PC-9 (cell line): ENCODE measurements around the gene ARHGAP40. TPM values are rescaled to one million over a fixed set of nuclear protein-coding genes. Genes with fewer than 3 reads are reported as not detected.

Experiments used
- BruUV-seq: library from RNA; stranded (reverse); fragments of 400-500 nt; replicated peaks from 2 replicates; lab custom pipeline; 2021; lab: Mats Ljungman, UMichigan
- CTCF ChIA-PET: fragments of 300-600 bp; sonication (Branson Sonifier 250); formaldehyde crosslinking; loops from one replicate; lab custom pipeline; 2022; ENCODE audit warnings: antibody characterized with exemption; lab: Charles Lee
- POLR2A ChIA-PET: fragments of 300-600 bp; sonication (Branson Sonifier 250); formaldehyde crosslinking; loops from one replicate; lab custom pipeline; 2022; ENCODE audit warnings: antibody characterized with exemption; ENCODE audit not compliant: unreplicated experiment; lab: Charles Lee
- DNase-seq, 2 experiments: peaks; one replicate each; pipeline versions ENCODE4 v3.0.0 to v3.0.0-alpha.2; 2015 to 2022; ENCODE audit warnings: mixed read lengths in 1 of 2
- H2AFZ ChIP-seq: fragments of 200-600 bp; sonication (generic); 2 replicates; pipeline ENCODE4 v1.8.1; 2017; ENCODE audit warnings: antibody characterized with exemption
- H3F3A ChIP-seq: fragments of 200-600 bp; sonication (generic); 2 replicates; pipeline ENCODE4 v1.8.1; 2017; ENCODE audit warnings: antibody characterized with exemption, mild to moderate bottlenecking, low read depth; ENCODE audit not compliant: insufficient read depth
- H3K27ac ChIP-seq: fragments of 200-600 bp; sonication (generic); 2 replicates; pipeline ENCODE4 v1.6.1; 2016; ENCODE audit warnings: mixed run types
- H3K27me3 ChIP-seq: fragments of 200-600 bp; sonication (generic); 2 replicates; pipeline ENCODE4 v1.6.1; 2016; ENCODE audit warnings: low read depth, mixed run types; ENCODE audit not compliant: insufficient read depth
- H3K36me3 ChIP-seq: fragments of 200-600 bp; sonication (generic); 2 replicates; pipeline ENCODE4 v1.6.1; 2016; ENCODE audit warnings: low read depth, mixed run types
- H3K4me1 ChIP-seq: fragments of 200-600 bp; sonication (generic); replicated peaks from 2 replicates; pipeline ENCODE4 v1.6.1; 2016; ENCODE audit warnings: mixed run types; ENCODE audit not compliant: insufficient read depth
- H3K4me2 ChIP-seq: fragments of 200-600 bp; sonication (generic); 2 replicates; pipeline ENCODE4 v1.6.1; 2017; ENCODE audit warnings: mixed run types
- H3K4me3 ChIP-seq: fragments of 200-600 bp; sonication (generic); 2 replicates; pipeline ENCODE4 v1.6.1; 2016; ENCODE audit warnings: mixed run types
- H3K79me2 ChIP-seq: fragments of 200-600 bp; sonication (generic); 2 replicates; pipeline ENCODE4 v1.6.1; 2017; ENCODE audit warnings: low read depth, mixed run types
- H3K9me2 ChIP-seq: fragments of 200-600 bp; sonication (generic); 2 replicates; pipeline ENCODE4 v1.8.1; 2017; ENCODE audit warnings: mild to moderate bottlenecking; ENCODE audit not compliant: insufficient read depth
- H3K9me3 ChIP-seq: fragments of 200-600 bp; sonication (generic); 2 replicates; pipeline ENCODE4 v1.8.1; 2016; ENCODE audit warnings: low read depth; ENCODE audit not compliant: insufficient read depth
- H4K20me1 ChIP-seq: fragments of 200-600 bp; sonication (generic); 2 replicates; pipeline ENCODE4 v1.8.1; 2017; ENCODE audit not compliant: insufficient read depth
- EZH2 ChIP-seq: fragments of 200-600 bp; sonication (generic); IDR thresholded peaks from 2 replicates; pipeline ENCODE4 v1.8.0; 2017; ENCODE audit warnings: antibody characterized with exemption, low read depth
- intact Hi-C: fragments of 100-400 bp; cut with micrococcal nuclease; formaldehyde crosslinking; loops from one replicate; pipeline ENCODE4 v1.10.0; 2022; ENCODE audit not compliant: unreplicated experiment
- total RNA-seq: library from RNA; stranded (reverse); gene quantifications from 2 replicates; pipeline ENCODE4 v1.2.3, GENCODE V29; 2021
- TF ChIP-seq, protein P1 (sequence below): fragments of 200-600 bp; sonication (generic); conservative IDR thresholded peaks from 2 replicates; pipeline ENCODE4 v1.6.1; 2017; ENCODE audit warnings: mixed run types, antibody characterized with exemption, mild to moderate bottlenecking, moderate library complexity

ARHGAP40 gene
- total RNA-seq, 1 experiment from 2014 or later = 0.92 TPM

DNA sequence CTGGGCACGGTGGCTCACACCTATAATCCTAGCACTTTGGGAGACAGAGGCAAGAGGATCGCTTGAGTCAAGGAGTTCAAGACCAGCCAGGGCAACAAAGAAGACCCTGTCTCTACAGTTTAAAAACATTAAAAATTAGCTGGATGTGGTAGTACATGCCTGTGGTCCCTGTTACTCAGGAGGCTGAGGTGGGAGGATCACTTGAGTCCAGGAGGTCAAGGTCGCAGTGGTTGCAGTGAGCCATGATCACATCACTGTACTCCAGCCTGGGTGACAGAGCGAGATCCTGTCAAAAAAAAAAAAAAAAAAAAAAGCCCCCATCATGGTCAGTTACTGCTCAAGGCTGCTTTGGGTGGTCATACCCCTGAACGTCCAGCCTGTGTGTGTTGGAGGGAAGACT is 55.8 kb downstream of the ARHGAP40 start:
- intact Hi-C loops = no loop called here
- Histone ChIP-seq H3K9me2 (no peaks in the 10 kb centered on the region), H3K27ac (no peak overlapping the region), H4K20me1 (no peaks in the 10 kb centered on the region), H3K36me3 (no peaks in the 10 kb centered on the region), H3K4me3 (no peak overlapping the region), H3K79me2 (no peaks in the 10 kb centered on the region), H3F3A (no peaks in the 10 kb centered on the region), H3K9me3 (no peaks in the 10 kb centered on the region), H3K4me1 (no peaks in the 10 kb centered on the region), H2AFZ (no peak overlapping the region), H3K27me3 (peaks cover 77% of the 10 kb centered on the region), H3K4me2 (no peak overlapping the region)
- no TSS peak for BruUV-seq
- ChIA-PET POLR2A (no interaction called here), CTCF (no interaction called here)
- DNase-seq = no peak
- TF ChIP-seq, protein P1, sequence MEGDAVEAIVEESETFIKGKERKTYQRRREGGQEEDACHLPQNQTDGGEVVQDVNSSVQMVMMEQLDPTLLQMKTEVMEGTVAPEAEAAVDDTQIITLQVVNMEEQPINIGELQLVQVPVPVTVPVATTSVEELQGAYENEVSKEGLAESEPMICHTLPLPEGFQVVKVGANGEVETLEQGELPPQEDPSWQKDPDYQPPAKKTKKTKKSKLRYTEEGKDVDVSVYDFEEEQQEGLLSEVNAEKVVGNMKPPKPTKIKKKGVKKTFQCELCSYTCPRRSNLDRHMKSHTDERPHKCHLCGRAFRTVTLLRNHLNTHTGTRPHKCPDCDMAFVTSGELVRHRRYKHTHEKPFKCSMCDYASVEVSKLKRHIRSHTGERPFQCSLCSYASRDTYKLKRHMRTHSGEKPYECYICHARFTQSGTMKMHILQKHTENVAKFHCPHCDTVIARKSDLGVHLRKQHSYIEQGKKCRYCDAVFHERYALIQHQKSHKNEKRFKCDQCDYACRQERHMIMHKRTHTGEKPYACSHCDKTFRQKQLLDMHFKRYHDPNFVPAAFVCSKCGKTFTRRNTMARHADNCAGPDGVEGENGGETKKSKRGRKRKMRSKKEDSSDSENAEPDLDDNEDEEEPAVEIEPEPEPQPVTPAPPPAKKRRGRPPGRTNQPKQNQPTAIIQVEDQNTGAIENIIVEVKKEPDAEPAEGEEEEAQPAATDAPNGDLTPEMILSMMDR = no peak
- TF ChIP-seq EZH2 = no peak

DNA sequence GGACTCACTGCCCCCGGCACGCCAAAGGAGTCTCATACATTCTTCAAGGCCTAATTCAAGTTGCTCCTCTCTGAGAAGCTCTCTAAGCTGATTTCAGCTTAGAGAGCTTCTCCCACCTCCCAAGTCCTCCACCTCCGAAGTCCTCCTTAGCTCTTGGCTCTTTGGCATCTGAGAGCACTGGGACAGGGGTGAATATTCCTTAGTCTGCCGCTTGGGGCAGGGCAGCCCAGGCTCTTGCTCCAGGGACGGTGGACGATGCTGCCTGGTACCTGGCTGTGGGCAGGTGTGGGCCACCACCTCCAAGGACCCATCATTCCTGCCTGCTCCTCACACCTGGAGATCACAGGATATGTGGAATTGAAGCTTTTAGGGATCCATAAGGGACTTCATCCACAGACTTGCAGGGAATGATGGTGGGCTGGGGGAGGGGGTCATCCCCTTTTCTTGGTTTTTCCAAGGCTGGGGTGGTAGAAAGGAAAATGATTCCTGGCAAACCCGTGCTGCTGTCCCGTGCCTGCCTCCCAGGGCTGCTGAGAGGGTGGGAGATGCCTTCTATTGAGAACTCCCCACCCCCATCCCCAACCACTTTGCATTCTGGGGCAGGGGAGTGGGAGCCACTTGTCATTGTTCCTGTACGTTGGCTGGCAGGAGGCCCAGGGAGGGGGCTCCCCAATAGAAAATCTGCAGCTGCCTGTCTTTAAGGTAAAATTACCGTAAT is 57.4 kb downstream of the ARHGAP40 start:
- no peaks in the 10 kb centered on the region for H3K4me1 ChIP-seq
- ChIA-PET CTCF (interaction anchor here (0.5 to 0.6 kb wide), 2 partner anchors 93 to 241 kb away, joined by 3 to 6 read pairs; no protein-coding TSS in a partner anchor), POLR2A (no interaction called here)
- H3K27me3 ChIP-seq = peaks cover 85% of the 10 kb centered on the region
- H4K20me1 ChIP-seq = no peaks in the 10 kb centered on the region
- no peak overlapping the region for H3K4me2 ChIP-seq
- H3K4me3 ChIP-seq = no peak overlapping the region
- no peak for TF ChIP-seq EZH2
- TF ChIP-seq, protein P1 = peak; percentile 89
- no TSS peak for BruUV-seq
- no peaks in the 10 kb centered on the region for H3K9me2 ChIP-seq
- H2AFZ ChIP-seq = no peak overlapping the region
- H3K79me2 ChIP-seq = no peaks in the 10 kb centered on the region
- no peaks in the 10 kb centered on the region for H3F3A ChIP-seq
- H3K36me3 ChIP-seq = no peaks in the 10 kb centered on the region
- H3K9me3 ChIP-seq = no peaks in the 10 kb centered on the region
- intact Hi-C loops = no loop called here
- DNase-seq = peak; percentile 41 to 46
- no peak overlapping the region for H3K27ac ChIP-seq

DNA sequence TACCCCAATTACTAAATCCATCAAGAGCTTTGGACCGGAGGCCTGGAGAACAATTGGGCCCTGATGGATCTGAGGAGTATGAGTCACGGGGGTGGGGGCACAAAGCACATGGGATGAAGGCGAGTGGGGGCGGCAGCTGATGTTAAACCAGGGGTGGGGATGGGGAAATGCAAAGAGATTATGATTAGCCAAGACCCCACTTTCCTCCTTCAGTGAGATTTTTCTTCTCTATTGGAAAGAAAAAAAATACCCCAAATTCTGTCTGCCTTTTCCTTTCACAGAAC is 57.9 kb downstream of the ARHGAP40 start:
- TF ChIP-seq EZH2 = no peak
- TF ChIP-seq, protein P1 = no peak
- no peak overlapping the region for H3K27ac ChIP-seq
- H3K27me3 ChIP-seq = peaks cover 86% of the 10 kb centered on the region
- no peaks in the 10 kb centered on the region for H3K36me3 ChIP-seq
- CTCF ChIA-PET = interaction anchor here (0.5 kb wide), 1 partner anchor 27 kb away, joined by 4 read pairs; no protein-coding TSS in a partner anchor
- H3K4me3 ChIP-seq = no peak overlapping the region
- intact Hi-C loops = no loop called here
- POLR2A ChIA-PET = no interaction called here
- no peaks in the 10 kb centered on the region for H3F3A ChIP-seq
- no peak overlapping the region for H3K4me2 ChIP-seq
- H3K4me1 ChIP-seq = no peaks in the 10 kb centered on the region
- no peaks in the 10 kb centered on the region for H4K20me1 ChIP-seq
- no peak for DNase-seq
- BruUV-seq = no TSS peak
- H3K79me2 ChIP-seq = no peaks in the 10 kb centered on the region
- no peaks in the 10 kb centered on the region for H3K9me2 ChIP-seq
- H2AFZ ChIP-seq = no peak overlapping the region
- no peaks in the 10 kb centered on the region for H3K9me3 ChIP-seq
